Measurements from ENCODE around the gene SRPK3.

- TF ChIP-seq, protein P1, sequence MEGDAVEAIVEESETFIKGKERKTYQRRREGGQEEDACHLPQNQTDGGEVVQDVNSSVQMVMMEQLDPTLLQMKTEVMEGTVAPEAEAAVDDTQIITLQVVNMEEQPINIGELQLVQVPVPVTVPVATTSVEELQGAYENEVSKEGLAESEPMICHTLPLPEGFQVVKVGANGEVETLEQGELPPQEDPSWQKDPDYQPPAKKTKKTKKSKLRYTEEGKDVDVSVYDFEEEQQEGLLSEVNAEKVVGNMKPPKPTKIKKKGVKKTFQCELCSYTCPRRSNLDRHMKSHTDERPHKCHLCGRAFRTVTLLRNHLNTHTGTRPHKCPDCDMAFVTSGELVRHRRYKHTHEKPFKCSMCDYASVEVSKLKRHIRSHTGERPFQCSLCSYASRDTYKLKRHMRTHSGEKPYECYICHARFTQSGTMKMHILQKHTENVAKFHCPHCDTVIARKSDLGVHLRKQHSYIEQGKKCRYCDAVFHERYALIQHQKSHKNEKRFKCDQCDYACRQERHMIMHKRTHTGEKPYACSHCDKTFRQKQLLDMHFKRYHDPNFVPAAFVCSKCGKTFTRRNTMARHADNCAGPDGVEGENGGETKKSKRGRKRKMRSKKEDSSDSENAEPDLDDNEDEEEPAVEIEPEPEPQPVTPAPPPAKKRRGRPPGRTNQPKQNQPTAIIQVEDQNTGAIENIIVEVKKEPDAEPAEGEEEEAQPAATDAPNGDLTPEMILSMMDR (conservative IDR thresholded peaks at IDR 0.05; ENCODE audit: low read length), result 0 out of 2 replicates have a peak, but pooled peaks have one; percentile 19
- TF ChIP-seq EZH2phosphoT487 (IDR thresholded peaks at IDR 0.05; ENCODE audit: borderline replicate concordance, low read depth, low read length), result no peak
Measured at GRCh38 chrX:153744210-153745066, 36.4 kb upstream of the SRPK3 start.
